ENCODE data around the gene PARD6B. TPM values are rescaled to one million over a fixed set of nuclear protein-coding genes. Genes with fewer than 3 reads are reported as not detected.

PARD6B gene
- total RNA-seq, 3 donors from 2014 or later = 1.4 to 30.6 (median 13.4) TPM

- Histone ChIP-seq H3K4me1 (peaks cover 0 to 9% of the 10 kb centered on the region in 2 donors), H3K27ac (peak overlapping the region; percentile 77 to 93), H3K27me3 (no peaks in the 10 kb centered on the region), H3K9me3 (no peaks in the 10 kb centered on the region), H3K36me3 (no peaks in the 10 kb centered on the region), H3K4me3 (no peak overlapping the region)
- TF ChIP-seq, protein P1, sequence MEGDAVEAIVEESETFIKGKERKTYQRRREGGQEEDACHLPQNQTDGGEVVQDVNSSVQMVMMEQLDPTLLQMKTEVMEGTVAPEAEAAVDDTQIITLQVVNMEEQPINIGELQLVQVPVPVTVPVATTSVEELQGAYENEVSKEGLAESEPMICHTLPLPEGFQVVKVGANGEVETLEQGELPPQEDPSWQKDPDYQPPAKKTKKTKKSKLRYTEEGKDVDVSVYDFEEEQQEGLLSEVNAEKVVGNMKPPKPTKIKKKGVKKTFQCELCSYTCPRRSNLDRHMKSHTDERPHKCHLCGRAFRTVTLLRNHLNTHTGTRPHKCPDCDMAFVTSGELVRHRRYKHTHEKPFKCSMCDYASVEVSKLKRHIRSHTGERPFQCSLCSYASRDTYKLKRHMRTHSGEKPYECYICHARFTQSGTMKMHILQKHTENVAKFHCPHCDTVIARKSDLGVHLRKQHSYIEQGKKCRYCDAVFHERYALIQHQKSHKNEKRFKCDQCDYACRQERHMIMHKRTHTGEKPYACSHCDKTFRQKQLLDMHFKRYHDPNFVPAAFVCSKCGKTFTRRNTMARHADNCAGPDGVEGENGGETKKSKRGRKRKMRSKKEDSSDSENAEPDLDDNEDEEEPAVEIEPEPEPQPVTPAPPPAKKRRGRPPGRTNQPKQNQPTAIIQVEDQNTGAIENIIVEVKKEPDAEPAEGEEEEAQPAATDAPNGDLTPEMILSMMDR (IDR thresholded peaks at IDR 0.05) = no peak
- TF ChIP-seq POLR2AphosphoS5 (IDR thresholded peaks at IDR 0.05) (no peak), POLR2A (IDR thresholded peaks at IDR 0.05) (no peak)
- intact Hi-C loops (cut with DNase I; ENCODE audit: low total_unique reads) = no loop called here
- DNase-seq (ENCODE audit: low spot score in 2 of 2) = no peak
Measured at GRCh38 chr20:50726955-50727791, 4.2 kb upstream of the PARD6B start.

GRCh38 chr20:50727792-50728485, 3.4 kb upstream of the PARD6B start:
- Histone ChIP-seq H3K36me3 (no peaks in the 10 kb centered on the region), H3K4me3 (no peak overlapping the region), H3K27me3 (no peaks in the 10 kb centered on the region), H3K4me1 (peaks cover 0 to 9% of the 10 kb centered on the region in 2 donors), H3K27ac (peak overlapping the region; percentile 89 to 93), H3K9me3 (no peaks in the 10 kb centered on the region)
- DNase-seq (ENCODE audit: low spot score in 2 of 2) = no peak
- intact Hi-C loops (cut with DNase I; ENCODE audit: low total_unique reads) = no loop called here
- no peak for TF ChIP-seq POLR2AphosphoS5 (IDR thresholded peaks at IDR 0.05)
- TF ChIP-seq, protein P1 (IDR thresholded peaks at IDR 0.05) = no peak
- no peak for TF ChIP-seq POLR2A (IDR thresholded peaks at IDR 0.05)

DNA sequence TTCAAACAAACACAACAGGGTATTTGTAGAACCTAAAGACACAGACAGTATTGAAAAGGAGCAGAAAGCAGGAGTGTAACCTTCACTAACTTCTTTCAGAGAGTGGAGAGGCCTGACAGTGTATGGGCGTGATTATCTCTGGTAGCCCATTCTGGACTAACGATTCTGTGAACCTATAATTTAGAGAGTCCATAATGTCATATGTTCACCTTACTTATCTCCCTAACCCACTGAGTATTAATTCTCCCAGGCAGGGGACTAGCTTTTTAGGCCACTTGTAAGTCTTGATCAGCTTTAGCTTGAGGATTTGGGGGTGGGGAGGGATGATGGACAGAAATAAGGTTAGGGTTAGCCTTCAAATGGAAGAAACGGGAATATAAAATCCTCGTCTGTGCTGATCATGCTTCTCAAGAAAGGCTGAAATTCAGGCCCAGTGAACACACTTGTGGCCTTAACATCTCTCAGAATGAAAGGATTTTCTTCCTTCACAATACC, 2.8 kb upstream of the PARD6B start:
- no peak overlapping the region for H3K4me3 ChIP-seq
- TF ChIP-seq, protein P1 (IDR thresholded peaks at IDR 0.05) = no peak
- TF ChIP-seq POLR2A (IDR thresholded peaks at IDR 0.05) = no peak
- no peak for TF ChIP-seq POLR2AphosphoS5 (IDR thresholded peaks at IDR 0.05)
- H3K4me1 ChIP-seq = peaks cover 0 to 9% of the 10 kb centered on the region in 2 donors
- no peaks in the 10 kb centered on the region for H3K36me3 ChIP-seq
- intact Hi-C loops (cut with DNase I; ENCODE audit: low total_unique reads) = no loop called here
- peak overlapping the region; percentile 89 to 93 for H3K27ac ChIP-seq
- no peaks in the 10 kb centered on the region for H3K27me3 ChIP-seq
- DNase-seq (ENCODE audit: low spot score in 2 of 2) = peak in 1 of 2 donors; percentile 15
- no peaks in the 10 kb centered on the region for H3K9me3 ChIP-seq

DNA sequence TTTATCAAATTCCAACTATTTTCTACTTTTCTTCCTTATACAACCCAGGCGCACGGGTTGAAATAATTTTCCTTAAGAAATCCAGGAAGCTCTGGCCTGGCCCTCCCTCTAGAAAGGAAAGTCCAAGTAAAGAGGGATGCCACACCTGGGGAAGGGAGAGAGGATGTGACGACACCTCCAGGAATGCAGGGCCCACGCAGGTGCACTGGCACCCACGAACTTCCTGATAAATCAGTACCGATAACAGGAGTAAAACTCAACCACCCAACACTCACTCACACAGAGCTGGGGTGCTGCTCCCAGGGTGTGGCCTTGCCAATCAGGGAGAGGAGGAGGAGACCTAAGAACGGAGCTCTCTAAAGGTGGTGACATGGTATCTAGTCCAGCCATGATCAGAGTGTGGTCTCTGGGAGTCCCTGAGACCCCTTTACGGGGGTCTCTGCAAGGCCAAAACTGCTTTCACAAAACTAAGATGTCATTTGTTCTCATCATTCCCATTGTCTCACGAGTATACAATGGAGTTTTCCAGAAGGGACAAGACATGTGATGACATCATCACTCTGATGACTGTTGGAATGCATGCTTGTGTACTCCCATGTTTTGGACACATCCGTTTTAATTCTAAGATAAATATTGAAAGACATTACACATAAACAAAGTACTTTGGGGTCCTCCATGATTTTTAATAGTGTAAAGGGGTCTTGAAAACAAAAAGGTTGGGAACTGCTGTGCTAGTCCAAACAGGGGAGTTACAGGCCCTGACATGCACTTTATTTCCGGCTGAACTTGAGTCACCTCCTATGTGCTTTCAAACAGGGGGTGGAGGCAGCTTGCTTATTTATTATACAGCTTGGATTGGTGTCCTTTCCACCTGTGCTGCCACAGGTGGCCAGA, 2.2 kb upstream of the PARD6B start:
- no peaks in the 10 kb centered on the region for H3K36me3 ChIP-seq
- peaks cover 0 to 9% of the 10 kb centered on the region in 2 donors for H3K4me1 ChIP-seq
- H3K4me3 ChIP-seq = no peak overlapping the region
- H3K9me3 ChIP-seq = no peaks in the 10 kb centered on the region
- DNase-seq (ENCODE audit: low spot score in 2 of 2) = peak in 1 of 2 donors; percentile 48
- peak overlapping the region; percentile 89 to 93 for H3K27ac ChIP-seq
- TF ChIP-seq, protein P1 (IDR thresholded peaks at IDR 0.05) = no peak
- TF ChIP-seq POLR2AphosphoS5 (IDR thresholded peaks at IDR 0.05) (no peak), POLR2A (IDR thresholded peaks at IDR 0.05) (no peak)
- H3K27me3 ChIP-seq = no peaks in the 10 kb centered on the region
- intact Hi-C loops (cut with DNase I; ENCODE audit: low total_unique reads) = no loop called here

All from breast epithelium (tissue), 4 donors.